Measurements from ENCODE around the gene FAM219A.

Gene FAM219A

DNA sequence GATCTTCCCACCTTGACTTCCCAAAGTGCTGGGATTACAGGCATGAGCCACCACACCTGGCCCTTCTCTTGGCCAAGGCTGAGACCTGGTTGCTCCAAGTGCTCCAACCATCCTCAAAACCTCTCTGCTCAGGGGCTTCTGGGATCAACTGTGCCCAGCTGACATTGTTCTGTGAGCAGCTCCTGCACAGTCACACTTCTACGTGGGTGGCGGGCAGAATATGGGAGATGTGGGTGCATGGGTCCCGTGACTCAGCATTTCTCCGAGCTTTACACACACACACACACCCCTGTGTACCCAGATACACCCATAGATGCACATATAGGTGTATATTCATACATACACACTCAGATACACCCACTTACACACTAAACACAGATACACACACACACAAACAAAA is 71.1 kb downstream of the FAM219A start:
- no peak for TF ChIP-seq CTCF (IDR thresholded peaks at IDR 0.05; ENCODE audit: low read depth, low read length)
- DNase-seq (ENCODE audit: extremely low read depth, low read depth), result no peak

GRCh38 chr9:34386656-34387055 is 71.7 kb downstream of the FAM219A start:
- DNase-seq (ENCODE audit: extremely low read depth, low read depth), result no peak
- TF ChIP-seq CTCF (IDR thresholded peaks at IDR 0.05; ENCODE audit: low read depth, low read length), result no peak

- no peak for TF ChIP-seq CTCF (IDR thresholded peaks at IDR 0.05; ENCODE audit: low read depth, low read length)
- DNase-seq (ENCODE audit: extremely low read depth, low read depth), result no peak
These were observed 72.7 kb downstream of the FAM219A start for GRCh38 chr9:34385561-34386230.

GRCh38 chr9:34384368-34385165 is 73.8 kb downstream of the FAM219A start:
- TF ChIP-seq CTCF (IDR thresholded peaks at IDR 0.05; ENCODE audit: low read depth, low read length), result no peak
- no peak for DNase-seq (ENCODE audit: extremely low read depth, low read depth)

- no peak for TF ChIP-seq CTCF (IDR thresholded peaks at IDR 0.05; ENCODE audit: low read depth, low read length)
- DNase-seq (ENCODE audit: extremely low read depth, low read depth), result no peak
These were observed 74.5 kb downstream of the FAM219A start for GRCh38 chr9:34383904-34384303.

GRCh38 chr9:34382879-34383278 is 75.5 kb downstream of the FAM219A start:
- TF ChIP-seq CTCF (IDR thresholded peaks at IDR 0.05; ENCODE audit: low read depth, low read length), result no peak
- no peak for DNase-seq (ENCODE audit: extremely low read depth, low read depth)

DNA sequence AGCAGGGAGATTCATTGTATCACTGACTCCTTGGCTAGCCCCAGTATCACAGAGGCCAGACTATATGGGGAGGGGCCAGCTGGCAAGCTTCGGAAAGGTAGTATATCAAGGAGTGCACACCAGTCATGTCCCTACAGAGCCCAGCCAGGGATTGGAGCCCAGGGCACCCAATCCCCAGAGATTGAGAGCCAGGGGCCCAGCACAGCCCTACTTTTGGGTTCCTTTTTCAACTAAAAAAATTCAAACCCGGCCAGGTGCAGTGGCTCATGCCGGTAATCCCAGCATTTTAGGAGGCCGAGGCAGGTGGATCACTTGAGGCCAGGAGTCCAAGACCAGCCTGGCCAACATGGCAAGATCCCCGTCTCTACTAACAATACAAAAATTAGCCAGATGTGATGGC is 76.3 kb downstream of the FAM219A start:
- DNase-seq (ENCODE audit: extremely low read depth, low read depth), result no peak

More for the DNA sequence above, 76.3 kb downstream of the FAM219A start:
- no peak for TF ChIP-seq CTCF (IDR thresholded peaks at IDR 0.05; ENCODE audit: low read depth, low read length)
